Endometrial microvascular endothelial cells (primary cell): Measurements from ENCODE around the gene LMX1B. TPM values are rescaled to one million over a fixed set of nuclear protein-coding genes. Genes with fewer than 3 reads are reported as not detected.

ENCODE experiments used
- in situ Hi-C: cut with HindIII; loops from 2 replicates; pipeline ENCODE4 v1.10.0; 2017; ENCODE audit warnings: low sequenced_read_pairs, low pct_unique_long_range_greater_than_20kb; ENCODE audit errors: inconsistent ontology term
- total RNA-seq: library from RNA; depleted of rRNA; stranded (reverse); fragments of >200 nt; gene quantifications from one replicate; pipeline ENCODE4 v1.2.3, GENCODE V29; 2015; ENCODE audit errors: inconsistent ontology term

LMX1B gene
- total RNA-seq, 1 donor from 2014 or later, result not detected

DNA sequence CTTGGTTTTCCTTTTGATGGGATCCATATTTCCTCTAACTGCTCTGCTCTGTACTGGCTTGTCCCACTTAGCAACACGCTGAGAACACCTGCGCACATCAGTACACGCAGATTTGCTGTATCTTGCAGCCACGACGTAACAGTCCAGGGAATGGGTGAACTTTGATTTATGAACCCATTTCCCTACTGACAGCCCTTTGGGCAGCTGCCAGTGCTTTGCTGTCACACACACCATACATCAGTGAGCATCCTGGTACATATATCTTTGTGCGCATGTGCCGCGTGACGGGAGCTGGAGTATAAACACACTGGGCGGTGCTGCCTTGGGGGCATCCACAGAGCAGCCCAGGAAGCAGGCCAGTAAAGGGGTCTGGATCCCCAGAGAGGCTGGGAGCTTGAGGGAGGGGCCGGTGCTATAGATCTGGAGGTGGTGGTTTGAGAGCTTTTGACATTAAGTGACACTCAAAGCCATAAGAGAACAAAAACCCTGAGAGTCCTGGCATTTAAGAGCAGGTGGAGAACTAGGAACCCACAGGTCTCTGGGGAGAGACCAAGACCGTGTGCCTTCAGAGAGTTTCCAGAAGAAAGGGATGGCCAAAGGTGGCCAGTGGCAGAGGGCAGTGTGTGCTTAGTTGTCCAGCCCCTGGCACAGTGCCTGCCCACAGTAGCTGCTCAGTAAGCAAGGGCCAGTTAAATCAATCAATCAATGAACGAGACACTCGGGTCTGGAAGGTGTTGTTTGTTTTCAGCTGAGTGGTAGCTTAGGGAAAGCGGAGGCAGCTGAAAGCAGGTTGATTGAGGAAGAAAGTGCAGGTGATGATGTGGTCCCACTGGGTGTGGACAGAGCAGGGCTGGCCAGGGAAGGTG lies 53.7 kb downstream of the LMX1B start:
- in situ Hi-C loops, result no loop called here

DNA sequence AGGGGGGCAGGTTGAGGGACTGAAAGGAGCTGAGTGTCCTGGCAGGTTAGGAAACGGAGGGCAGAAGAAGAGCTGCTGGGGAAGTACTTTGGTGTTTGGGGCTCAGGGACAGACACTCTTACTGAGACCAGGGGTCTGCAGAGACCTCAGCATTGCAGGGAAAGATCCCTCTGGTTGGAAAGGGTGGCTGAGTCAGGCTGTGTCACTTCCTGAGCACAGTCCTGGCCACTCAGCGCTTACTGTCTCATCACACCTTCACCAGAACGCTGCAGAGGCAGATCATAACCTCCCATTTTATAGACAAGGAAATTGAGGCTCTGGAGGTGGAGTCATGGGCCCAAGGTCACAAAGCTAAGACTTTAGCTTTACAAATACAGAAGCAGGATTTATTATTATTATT lies 54.3 kb downstream of the LMX1B start:
- in situ Hi-C loops, result no loop called here

DNA sequence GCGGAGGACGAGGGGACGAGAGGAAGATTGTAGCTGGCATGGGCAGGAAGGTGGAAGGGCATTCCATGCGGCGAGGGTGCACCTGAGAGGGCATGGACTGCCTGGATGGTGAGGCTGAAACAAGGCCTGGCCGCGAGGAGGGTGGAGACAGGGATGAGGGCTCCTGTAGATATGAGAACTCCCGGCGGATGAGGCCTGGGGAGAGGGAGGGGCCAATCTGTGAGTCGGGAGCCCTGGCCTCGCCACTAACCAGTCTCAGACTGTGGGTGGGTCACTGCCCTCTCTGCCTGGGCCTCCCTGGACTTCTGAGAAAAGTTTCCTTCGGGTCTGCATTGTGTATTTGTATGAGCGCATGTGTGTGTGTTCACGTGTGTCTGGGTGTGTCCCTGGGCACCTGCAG lies 55.4 kb downstream of the LMX1B start:
- in situ Hi-C loops, result no loop called here

DNA sequence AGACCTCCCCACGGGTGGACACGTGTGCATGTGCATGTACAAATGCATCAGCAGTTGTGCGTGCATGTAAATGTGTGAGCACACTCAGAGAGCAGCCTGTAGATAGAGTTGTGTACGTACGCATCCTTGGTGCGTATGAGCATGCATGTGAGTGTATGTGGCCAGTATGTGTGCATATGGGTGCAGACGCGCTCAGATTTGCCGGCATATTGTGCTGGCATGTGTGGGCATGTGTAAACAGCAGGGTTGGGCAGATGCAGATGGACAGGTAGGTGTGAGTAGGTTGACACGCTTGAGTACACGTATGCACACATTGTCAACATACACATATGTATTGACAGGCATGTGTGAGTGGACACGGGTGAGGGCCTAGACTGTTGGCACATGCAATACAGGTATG lies 56.5 kb downstream of the LMX1B start:
- in situ Hi-C loops, result no loop called here

DNA sequence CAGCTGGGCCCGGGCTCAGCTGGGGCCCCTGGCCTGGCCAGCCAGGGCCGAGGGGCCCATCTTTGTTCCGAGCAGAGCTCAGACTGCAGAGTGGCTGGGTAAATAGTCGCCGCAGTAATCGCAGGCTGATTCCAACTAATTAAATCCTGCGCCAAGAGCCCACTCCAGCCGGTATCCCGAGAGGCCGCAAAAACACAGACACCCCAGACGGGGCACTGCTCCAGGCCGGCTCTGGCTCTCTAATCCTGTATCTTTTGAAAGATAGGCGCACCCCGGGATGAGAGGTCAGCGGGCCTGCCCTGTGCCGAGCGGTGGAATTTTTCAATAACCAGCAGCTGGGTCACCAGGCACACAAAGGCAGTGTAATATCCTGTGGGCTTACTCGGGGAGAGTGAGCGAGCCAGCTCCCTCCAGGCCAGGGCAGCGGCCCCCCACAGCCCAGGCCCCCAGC lies 57.7 kb downstream of the LMX1B start:
- in situ Hi-C loops, result no loop called here

DNA sequence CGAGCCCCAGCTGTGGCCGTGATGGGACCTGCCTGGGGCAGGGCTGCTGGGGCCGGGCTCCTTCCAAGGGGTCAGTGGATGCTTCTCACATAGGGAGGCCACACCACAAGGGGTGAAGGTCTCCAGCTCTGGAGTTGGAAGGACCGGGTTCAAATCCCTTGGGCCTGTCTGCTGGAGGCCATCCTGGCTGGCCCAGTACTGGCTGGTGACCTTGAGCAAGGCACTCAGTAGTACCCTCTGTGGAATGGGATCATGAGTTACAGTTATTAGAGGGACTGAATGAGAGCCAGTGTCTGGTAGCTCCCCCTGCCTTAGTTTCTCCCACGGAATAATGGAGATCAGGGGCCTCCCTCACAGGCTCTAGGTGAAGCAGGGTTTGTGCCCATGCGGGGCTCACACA lies 58.3 kb downstream of the LMX1B start:
- in situ Hi-C loops, result no loop called here

DNA sequence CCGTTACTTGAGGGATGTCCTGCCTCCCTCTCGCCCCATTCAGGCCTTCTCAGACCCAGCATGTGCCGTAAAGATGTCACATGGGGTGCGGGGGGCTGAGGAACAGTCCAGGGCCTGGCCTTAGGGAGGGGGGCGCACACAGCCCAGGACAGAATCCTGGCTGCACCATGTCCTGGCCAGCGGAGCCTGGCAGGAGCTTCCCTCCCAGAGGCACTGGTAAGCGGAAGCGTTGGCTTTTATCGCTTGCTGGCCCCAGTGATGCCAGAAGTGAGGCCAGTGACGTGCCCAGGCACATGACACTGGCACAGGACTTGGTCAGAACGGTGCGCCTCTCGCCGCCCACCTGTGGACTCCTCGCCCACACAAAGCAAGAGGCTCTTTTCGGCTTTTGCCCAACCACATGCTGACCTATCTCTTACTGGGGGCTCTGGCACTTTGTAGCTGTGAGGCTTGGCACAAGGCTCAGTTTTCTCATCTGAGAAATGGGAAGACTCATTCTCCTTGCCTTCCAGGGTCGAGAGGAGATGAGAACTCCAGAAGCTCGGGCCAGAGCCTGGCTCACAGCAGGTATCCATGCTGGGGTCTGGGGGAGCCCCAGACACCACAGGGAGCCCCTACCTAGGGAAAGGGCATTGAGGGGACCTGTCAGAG lies 59.0 kb downstream of the LMX1B start:
- in situ Hi-C loops, result no loop called here

DNA sequence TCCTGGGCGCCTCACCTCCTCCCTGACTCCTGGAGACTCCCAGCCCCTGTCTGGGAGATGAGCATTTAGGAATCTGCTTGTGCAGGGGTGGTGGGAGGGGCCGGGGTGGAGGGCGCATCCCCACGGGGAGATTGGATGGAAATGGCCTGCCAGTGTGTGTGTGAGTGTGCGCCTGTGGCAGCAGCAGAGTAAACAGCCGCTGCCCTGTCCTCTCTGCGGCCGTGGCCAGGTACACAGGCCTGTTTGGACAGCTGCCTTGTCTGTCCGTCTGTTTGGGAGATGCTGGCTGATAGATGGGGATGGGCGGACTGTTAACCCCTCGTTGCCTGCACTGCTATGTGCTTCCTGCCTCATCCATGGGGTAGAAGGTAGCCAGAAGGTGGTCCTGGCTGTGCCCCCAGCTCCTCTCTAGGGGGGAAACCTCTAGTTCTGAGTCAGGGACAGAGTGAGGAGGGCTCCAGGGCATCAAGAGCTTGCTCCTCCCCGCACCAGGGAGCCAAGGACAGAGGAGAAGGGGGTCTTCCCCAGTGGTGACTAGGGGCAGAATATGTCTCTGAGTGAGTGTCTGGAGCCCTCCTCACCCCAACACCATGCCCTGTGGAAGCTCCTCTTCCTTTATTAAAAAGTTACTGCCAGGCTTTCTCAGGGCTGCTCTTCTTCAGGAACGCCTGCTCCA lies 60.1 kb downstream of the LMX1B start:
- in situ Hi-C loops, result no loop called here

DNA sequence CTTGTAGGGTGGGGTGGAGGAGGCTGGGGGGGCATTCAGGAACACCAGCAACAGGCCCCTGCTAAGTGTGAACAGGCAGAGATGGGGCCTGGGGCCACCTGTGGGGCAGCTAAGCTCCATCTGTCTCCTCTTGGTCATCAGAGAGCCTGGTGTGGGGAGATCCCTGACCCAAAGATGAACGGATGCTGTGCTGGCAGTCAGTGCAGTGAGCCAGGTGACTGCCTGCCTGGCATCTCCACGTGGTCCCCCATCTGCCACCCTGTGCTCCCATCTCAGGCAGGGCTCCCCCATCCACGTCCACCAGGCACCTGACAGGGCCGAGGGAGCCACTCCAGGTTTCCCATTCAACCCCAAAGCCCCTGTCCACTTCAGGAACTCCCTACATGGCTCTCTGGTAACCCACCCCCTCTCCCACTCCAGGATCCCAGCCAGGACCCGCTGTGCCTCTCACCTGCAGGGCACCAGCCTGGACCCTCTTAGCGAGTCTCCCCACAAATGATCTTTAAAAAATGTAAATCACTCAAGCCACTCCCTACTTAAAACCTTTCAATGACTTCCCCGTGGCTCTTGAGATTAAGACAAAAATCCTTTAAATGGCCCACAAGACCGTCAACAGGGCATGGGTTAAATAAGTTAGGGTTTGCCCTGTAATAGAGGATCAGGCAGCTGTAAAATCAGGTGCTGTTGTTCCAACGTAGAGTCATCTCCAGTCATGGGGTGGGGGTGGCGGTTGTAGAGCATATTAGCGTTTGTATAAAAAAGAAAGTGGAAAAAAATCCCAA lies 60.8 kb downstream of the LMX1B start:
- in situ Hi-C loops, result no loop called here

DNA sequence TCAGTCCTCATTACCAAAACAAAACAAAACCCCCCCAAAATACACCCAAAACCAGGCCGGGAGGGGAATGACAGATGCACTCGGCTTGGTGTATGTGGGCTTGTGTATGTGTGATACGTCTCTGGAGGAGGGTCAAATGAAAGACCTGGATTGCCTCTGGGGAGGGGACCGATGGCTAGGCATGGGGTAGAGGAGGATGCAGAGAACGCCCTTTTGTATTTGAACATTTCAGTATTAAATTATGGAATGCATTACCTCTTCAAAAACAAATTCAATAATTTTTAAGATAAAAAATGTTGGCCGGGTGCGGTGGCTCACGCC lies 61.4 kb downstream of the LMX1B start:
- in situ Hi-C loops, result no loop called here

DNA sequence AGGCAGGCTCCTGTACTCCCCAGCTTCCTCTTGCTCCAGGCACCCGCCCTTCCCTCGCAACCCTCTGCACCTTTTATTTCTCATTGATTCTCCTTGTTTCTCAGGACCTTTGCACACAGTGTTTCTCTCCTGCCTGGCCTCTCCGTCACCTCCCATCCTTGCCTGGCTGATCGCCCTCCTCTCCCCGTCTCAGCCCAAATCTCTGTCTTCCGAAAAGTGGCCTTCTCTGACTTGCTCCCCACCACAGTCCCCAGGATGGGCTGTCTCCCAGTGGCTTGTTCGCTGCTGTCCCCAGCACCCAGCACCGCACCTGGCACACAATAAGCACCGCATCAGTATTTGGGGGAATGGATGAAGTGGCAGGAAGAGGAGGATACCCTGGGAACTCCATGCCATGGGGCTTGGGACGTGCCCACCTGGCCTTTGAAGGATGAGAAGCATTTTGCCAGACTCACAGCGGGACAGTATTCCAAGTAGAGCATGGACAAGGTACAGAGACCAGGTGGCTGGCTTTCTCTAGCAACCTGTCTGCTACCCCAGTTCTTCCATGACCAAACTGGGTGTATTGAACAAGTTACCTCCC lies 62.5 kb downstream of the LMX1B start:
- in situ Hi-C loops, result no loop called here

DNA sequence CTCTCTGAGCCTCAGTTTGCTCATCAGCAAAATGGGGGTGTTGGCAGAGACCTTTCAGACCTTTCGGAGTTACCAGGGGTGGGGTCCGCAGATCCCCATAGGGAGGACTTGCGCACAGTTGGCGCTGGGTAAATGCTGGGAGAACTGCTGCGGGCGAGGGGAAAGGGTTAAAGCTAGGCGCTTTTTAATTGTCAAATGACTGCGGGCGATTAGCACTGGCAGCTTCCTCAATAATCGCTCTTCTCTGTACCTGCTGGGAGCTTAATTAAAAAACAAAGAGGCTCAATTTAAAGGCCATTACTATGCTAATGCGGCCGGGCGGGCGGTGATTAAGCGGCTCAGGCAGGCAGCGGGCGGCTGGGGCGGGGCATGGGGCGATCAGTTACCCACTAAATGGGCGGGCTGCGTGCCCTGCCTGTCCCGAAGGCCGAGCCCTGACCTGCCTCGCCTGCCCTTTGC lies 63.0 kb downstream of the LMX1B start:
- in situ Hi-C loops, result no loop called here

DNA sequence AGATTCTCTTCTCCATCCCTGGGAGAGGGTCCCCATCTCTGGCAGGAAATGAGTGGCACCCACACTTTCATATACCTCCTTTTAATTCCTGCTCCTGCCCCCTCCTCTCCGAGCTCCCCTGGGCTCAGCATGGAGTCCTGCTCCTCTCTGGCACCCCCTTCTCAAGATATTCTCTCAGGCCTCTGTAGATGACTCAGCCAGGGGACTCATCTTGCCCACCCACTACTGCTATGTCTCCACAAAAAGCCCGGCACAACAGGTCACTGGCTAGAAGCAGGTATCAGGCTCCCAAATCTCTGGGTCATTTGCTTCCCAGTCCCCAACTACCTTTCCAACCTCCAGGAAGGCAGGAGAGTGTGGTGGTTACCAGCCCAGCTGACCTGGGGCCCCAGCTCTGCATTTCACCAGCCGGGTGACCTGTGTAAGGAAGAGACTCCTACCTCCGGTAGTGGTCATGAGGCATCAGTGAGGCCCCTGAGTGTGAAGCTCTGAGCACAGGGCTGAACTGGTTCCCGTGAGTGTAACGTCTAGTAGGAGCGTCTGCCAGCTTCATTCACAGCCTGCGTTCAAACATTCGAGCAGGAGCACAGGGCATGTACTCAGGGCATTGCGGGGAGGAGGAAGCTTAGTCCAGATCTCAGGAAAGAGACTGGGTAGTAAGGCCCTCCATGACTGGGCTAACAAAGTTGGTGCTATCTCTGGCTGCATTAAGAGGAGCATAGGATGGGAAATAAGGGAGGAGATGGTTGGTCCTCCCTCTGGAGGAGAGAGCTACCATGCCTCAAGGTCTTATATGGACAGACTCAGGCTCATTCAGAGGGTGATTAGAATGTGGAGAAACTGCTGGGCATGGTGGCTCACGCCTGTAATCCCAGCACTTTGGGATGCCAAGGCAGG lies 63.7 kb downstream of the LMX1B start:
- in situ Hi-C loops, result no loop called here

DNA sequence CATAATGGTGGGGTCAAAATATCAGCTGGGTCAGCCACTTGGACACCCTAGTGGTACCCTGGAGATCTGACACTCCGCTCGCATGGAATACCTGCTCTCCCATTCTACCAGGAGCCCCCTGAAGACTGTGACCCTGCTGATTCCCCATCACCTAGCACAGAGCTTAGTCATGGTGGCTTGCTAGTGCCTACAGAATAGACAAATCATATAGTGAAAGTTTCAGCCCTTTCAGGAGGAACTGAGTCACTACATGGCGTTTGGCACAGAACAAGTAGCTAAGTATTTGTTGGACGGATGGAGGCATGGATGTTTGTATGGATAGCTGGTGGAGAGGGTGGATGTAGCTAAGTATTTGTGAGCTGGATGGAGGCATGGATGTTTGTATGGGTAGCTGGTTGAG lies 65.3 kb downstream of the LMX1B start:
- in situ Hi-C loops, result no loop called here

DNA sequence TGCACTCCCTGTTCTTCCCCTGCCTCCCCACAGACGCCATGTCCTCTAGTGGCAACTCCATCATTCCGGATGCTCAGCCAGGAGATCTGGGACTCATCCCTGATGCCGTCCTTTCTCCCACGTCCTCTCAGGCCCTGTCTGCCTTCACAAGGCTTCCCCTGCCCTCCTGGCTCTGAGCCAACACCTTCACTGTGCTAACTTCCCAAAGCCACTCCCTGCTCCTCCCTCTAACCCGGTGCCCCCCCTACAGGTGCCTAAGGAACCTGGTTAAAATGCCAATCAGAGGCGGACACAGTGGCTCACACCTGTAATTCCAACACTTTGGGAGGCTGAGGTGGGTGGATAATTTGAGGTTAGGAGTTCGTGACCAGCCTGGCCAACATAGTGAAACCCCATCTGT lies 67.6 kb downstream of the LMX1B start:
- in situ Hi-C loops, result no loop called here

DNA sequence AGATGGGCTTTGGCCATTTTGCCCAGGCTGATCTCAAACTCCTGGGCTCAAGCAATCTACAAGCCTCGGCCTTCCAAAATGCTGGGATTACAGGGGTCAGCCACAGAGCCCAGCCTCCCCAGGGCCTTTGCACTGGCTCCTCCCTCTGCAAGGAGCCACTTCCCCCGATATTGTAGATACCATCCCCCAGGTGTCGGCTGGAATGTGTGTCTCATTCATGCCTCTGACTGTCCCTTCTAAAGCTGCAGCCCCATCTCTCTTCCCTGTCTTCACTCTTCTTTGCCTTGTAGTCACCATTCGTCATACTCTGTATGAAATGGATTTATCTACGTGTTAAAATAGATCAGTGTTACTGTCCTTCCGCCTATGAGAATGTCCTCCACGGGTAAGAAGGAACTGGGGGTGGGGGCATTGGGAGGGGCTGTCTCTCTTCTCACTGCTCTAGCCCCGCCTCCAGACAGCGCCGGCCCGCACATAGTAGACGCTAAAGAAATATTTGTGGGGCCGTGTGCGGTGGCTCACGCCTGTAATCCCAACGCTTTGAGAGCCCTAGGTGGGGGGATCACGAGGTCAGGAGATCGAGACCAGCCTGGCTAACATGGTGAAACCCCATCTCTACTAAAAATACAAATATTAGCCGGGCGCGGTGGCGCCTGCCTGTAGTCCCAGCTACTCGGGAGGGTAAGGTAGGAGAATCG lies 68.5 kb downstream of the LMX1B start:
- in situ Hi-C loops, result no loop called here

DNA sequence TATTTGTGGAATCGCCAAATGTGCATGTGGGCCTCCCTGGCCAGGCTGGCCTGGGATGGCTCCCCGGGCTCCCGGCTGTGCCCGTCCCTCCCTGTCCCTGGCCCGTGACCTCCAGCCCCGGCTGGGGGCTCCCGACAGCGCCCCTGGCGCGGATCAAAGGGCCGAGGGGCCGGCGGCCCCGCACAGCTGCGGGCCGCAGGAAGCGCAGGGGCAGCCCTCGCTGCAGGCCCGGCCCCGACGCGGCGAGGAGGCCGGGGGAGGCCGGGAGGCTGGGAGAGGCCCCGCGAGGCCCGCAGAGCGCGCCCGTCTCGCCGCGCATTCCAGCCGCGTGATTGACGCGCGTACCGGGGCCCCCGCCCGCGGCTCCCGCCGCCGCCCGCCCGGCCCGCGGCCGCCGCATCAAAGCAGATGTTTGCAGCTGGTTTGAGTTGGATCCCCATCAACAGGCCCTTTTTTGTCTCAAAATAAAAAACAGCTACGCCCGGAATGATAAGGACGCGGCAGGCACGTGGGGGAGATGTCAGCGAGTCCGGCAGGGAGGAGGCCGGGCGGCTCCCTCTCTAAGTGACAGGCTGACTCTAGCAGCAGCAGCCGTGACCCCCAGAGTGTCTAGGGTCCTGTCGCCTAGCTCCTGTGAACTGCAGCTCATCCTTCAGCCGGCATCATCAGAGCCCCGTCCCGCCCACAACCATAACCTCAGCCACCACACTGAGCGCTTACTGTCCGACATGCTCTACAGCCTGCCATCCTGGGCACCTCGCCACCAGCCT lies 69.4 kb downstream of the LMX1B start:
- in situ Hi-C loops, result no loop called here
